Activated CD8-positive, alpha-beta T cell treated with anti-CD3 and anti-CD28 coated beads for 36 hours (primary cell): Measurements from ENCODE around the gene PGGHG. TPM values are rescaled to one million over a fixed set of nuclear protein-coding genes. Genes with fewer than 3 reads are reported as not detected.
A peak's percentile ranks its signal among the peaks of the same experiment; 100 is the strongest.

ENCODE experiments used
- ATAC-seq: fragments of 200-7000 bp; cut with Tn5 transposase; one replicate; pipeline ENCODE4 v1.10.0; 2021; ENCODE audit warnings: mild to moderate bottlenecking, moderate library complexity
- CTCF ChIA-PET: fragments of 350-600 bp; sonication (Branson Sonifier 250); formaldehyde crosslinking; loops from one replicate; lab custom pipeline; 2021; ENCODE audit warnings: antibody characterized with exemption; lab: Charles Lee
- POLR2A ChIA-PET: fragments of 350-600 bp; sonication (Branson Sonifier 250); formaldehyde crosslinking; loops from one replicate; lab custom pipeline; 2021; ENCODE audit warnings: antibody characterized with exemption; lab: Charles Lee
- DNase-seq: peaks from one replicate; pipeline ENCODE4 v3.0.0-alpha.2; 2020
- H3K27ac Mint-ChIP-seq: one replicate; pipeline ENCODE4 v1.8.0; 2021; ENCODE audit warnings: mild to moderate bottlenecking, mixed read lengths
- H3K27me3 Mint-ChIP-seq: one replicate; pipeline ENCODE4 v1.8.0; 2021; ENCODE audit warnings: mixed read lengths
- H3K36me3 Mint-ChIP-seq: one replicate; pipeline ENCODE4 v1.8.0; 2021; ENCODE audit warnings: low read depth, mixed read lengths
- H3K4me1 Mint-ChIP-seq: one replicate; pipeline ENCODE4 v1.8.0; 2021; ENCODE audit warnings: low read depth, mixed read lengths
- H3K4me3 Mint-ChIP-seq: one replicate; pipeline ENCODE4 v1.8.0; 2021; ENCODE audit warnings: mild to moderate bottlenecking, moderate library complexity, mixed read lengths
- H3K9me3 Mint-ChIP-seq: one replicate; pipeline ENCODE4 v1.8.0; 2021; ENCODE audit warnings: mixed read lengths
- intact Hi-C: fragments of 100-400 bp; cut with micrococcal nuclease; formaldehyde crosslinking; loops from one replicate; pipeline ENCODE4 v1.10.0; 2022
- total RNA-seq, 2 experiments: library from RNA; stranded (reverse); gene quantifications; one replicate each; pipeline ENCODE4 v1.2.3, GENCODE V29; 2021
- TF ChIP-seq, protein P1 (sequence below): fragments of 200-600 bp; IDR thresholded peaks from one replicate; pipeline ENCODE4 v1.8.0; 2022; ENCODE audit warnings: antibody characterized with exemption, mild to moderate bottlenecking

The PGGHG gene
- total RNA-seq, 2 experiments from 2014 or later, result 298 to 308 TPM

DNA sequence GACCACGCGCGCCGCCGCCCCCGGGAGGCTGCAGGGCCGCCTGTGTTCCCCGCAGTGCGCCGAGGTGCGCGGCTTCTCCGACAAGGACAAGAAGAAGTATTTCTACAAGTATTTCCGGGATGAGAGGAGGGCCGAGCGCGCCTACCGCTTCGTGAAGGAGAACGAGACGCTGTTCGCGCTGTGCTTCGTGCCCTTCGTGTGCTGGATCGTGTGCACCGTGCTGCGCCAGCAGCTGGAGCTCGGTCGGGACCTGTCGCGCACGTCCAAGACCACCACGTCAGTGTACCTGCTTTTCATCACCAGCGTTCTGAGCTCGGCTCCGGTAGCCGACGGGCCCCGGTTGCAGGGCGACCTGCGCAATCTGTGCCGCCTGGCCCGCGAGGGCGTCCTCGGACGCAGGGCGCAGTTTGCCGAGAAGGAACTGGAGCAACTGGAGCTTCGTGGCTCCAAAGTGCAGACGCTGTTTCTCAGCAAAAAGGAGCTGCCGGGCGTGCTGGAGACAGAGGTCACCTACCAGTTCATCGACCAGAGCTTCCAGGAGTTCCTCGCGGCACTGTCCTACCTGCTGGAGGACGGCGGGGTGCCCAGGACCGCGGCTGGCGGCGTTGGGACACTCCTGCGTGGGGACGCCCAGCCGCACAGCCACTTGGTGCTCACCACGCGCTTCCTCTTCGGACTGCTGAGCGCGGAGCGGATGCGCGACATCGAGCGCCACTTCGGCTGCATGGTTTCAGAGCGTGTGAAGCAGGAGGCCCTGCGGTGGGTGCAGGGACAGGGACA lies 8.0 kb upstream of the PGGHG start:
- peak overlapping the region; percentile 82 for H3K4me3 Mint-ChIP-seq
- intact Hi-C loops, result no loop called here
- H3K27me3 Mint-ChIP-seq, result peaks cover 10% of the 10 kb centered on the region
- peaks cover 61% of the 10 kb centered on the region for H3K4me1 Mint-ChIP-seq
- ChIA-PET CTCF (interaction anchor here (1.4 to 7.4 kb wide), 6 partner anchors 10 to 82 kb away, joined by 4 to 71 read pairs (median 20); partner anchors contain the start of gene IFITM2), POLR2A (interaction anchor here (0.8 to 8.5 kb wide), 12 partner anchors 8 to 169 kb away, joined by 3 to 75 read pairs (median 10); partner anchors contain the start of genes PGGHG, PSMD13, PTDSS2 and SIRT3)
- ATAC-seq (peak; percentile 16), DNase-seq (peak; percentile 63)
- H3K27ac Mint-ChIP-seq, result peak overlapping the region; percentile 86
- H3K36me3 Mint-ChIP-seq, result peaks cover 43% of the 10 kb centered on the region
- H3K9me3 Mint-ChIP-seq, result peaks cover 12% of the 10 kb centered on the region
- TF ChIP-seq, protein P1, sequence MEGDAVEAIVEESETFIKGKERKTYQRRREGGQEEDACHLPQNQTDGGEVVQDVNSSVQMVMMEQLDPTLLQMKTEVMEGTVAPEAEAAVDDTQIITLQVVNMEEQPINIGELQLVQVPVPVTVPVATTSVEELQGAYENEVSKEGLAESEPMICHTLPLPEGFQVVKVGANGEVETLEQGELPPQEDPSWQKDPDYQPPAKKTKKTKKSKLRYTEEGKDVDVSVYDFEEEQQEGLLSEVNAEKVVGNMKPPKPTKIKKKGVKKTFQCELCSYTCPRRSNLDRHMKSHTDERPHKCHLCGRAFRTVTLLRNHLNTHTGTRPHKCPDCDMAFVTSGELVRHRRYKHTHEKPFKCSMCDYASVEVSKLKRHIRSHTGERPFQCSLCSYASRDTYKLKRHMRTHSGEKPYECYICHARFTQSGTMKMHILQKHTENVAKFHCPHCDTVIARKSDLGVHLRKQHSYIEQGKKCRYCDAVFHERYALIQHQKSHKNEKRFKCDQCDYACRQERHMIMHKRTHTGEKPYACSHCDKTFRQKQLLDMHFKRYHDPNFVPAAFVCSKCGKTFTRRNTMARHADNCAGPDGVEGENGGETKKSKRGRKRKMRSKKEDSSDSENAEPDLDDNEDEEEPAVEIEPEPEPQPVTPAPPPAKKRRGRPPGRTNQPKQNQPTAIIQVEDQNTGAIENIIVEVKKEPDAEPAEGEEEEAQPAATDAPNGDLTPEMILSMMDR, result no peak

DNA sequence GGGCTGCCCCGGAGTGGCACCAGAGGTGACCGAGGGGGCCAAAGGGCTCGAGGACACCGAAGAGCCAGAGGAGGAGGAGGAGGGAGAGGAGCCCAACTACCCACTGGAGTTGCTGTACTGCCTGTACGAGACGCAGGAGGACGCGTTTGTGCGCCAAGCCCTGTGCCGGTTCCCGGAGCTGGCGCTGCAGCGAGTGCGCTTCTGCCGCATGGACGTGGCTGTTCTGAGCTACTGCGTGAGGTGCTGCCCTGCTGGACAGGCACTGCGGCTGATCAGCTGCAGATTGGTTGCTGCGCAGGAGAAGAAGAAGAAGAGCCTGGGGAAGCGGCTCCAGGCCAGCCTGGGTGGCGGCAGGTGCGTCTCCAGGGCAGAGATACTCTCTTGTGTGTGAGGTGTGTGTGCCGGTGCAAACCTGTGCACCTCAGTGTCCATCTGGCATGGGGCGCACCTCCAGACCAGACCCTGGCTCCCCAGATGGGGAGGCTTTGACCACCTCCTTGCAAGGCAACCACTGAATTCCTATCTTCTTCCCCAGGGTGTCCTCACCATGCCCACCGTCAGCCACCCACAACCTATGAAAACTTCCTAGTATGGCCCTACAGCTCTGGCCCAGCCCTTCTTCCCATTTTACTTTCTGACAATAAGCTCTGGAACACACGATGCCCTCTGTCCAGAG lies 7.3 kb upstream of the PGGHG start:
- peaks cover 6% of the 10 kb centered on the region for H3K9me3 Mint-ChIP-seq
- peaks cover 37% of the 10 kb centered on the region for H3K36me3 Mint-ChIP-seq
- DNase-seq (peak; percentile 52), ATAC-seq (no peak)
- peaks cover 10% of the 10 kb centered on the region for H3K27me3 Mint-ChIP-seq
- POLR2A ChIA-PET, result interaction anchor here (0.9 to 8.5 kb wide), 10 partner anchors 8 to 168 kb away, joined by 3 to 75 read pairs (median 10); partner anchors contain the start of genes PGGHG and PTDSS2
- TF ChIP-seq, protein P1, result no peak
- intact Hi-C loops, result no loop called here
- peak overlapping the region; percentile 82 for H3K4me3 Mint-ChIP-seq
- peak overlapping the region; percentile 86 for H3K27ac Mint-ChIP-seq
- H3K4me1 Mint-ChIP-seq, result peaks cover 65% of the 10 kb centered on the region
- CTCF ChIA-PET, result interaction anchor here (1.3 to 7.4 kb wide), 7 partner anchors 9 to 166 kb away, joined by 3 to 71 read pairs (median 14); partner anchors contain the start of gene IFITM2

DNA sequence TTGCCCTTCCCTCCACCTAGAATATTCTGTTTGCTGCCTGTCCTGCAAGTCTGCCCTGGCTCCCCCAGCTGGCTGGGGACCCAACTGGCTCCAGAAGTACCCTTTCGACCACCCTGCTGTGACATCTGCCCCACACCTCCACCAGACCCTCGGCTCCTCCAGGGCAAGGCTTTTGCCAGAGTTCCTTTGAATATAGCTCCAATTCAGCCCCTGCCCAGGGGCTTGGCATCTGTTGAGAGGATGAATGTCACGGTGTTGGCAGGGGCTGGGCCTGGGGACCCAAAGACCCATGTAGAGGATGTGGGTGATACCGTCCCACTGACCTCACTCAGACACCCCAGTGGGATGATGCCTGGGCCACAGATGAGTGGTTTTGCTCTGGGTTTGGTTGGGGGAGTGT lies 6.8 kb upstream of the PGGHG start:
- peaks cover 2% of the 10 kb centered on the region for H3K9me3 Mint-ChIP-seq
- peaks cover 33% of the 10 kb centered on the region for H3K36me3 Mint-ChIP-seq
- DNase-seq, result peak; percentile 25
- POLR2A ChIA-PET, result interaction anchor here (1.0 to 8.5 kb wide), 7 partner anchors 7 to 34 kb away, joined by 3 to 75 read pairs (median 33); partner anchors contain the start of gene PGGHG
- TF ChIP-seq, protein P1, result no peak
- no peak for ATAC-seq
- H3K27me3 Mint-ChIP-seq, result peaks cover 10% of the 10 kb centered on the region
- intact Hi-C loops, result no loop called here
- H3K4me1 Mint-ChIP-seq, result peaks cover 66% of the 10 kb centered on the region
- CTCF ChIA-PET, result interaction anchor here (1.3 to 7.4 kb wide), 5 partner anchors 14 to 166 kb away, joined by 3 to 71 read pairs (median 27); partner anchors contain the start of gene IFITM2
- peak overlapping the region; percentile 82 for H3K4me3 Mint-ChIP-seq
- H3K27ac Mint-ChIP-seq, result peak overlapping the region; percentile 86

DNA sequence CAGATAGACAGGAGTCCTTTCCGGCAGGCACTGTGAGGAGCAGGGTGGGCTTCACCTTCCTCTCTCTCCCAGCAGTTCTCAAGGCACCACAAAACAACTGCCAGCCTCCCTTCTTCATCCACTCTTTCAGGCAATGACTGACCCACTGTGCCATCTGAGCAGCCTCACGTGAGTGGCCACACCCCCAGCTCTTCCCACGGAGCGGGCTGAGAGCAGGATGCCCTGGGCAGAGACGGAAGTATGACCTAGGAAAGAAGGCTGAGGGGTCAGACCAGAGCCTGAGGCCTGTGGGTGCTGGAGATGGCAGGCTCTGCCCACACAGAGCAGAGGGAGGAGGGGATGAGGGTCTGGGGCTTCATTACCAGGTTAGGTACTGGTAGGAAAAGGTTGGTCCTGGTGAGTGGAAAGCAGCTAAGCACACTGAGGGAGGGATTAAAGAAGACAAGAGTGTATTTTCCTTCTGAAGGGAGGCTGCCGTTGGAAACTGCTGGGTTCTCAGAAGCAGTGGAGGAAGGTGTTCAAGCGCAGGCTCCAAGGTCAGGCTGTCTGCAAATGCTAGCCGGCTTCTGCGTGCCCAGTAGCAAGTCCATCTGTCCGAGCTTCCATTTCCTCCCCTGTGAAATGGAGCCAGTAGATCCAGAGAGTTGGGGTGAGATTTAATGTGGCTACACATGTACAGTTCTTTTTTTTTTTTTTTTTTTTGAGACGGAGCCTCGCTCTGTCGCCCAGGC lies 6.1 kb upstream of the PGGHG start:
- CTCF ChIA-PET, result interaction anchor here (0.7 to 7.4 kb wide), 7 partner anchors 16 to 165 kb away, joined by 3 to 71 read pairs (median 4); partner anchors contain the start of gene IFITM2
- H3K27me3 Mint-ChIP-seq, result peaks cover 10% of the 10 kb centered on the region
- no peak for DNase-seq
- ATAC-seq, result no peak
- H3K9me3 Mint-ChIP-seq, result no peaks in the 10 kb centered on the region
- peak overlapping the region; percentile 82 for H3K4me3 Mint-ChIP-seq
- peak overlapping the region; percentile 86 for H3K27ac Mint-ChIP-seq
- peaks cover 34% of the 10 kb centered on the region for H3K36me3 Mint-ChIP-seq
- TF ChIP-seq, protein P1, result no peak
- POLR2A ChIA-PET, result interaction anchor here (0.9 to 8.5 kb wide), 13 partner anchors 7 to 67 kb away, joined by 3 to 75 read pairs (median 4); partner anchors contain the start of genes PGGHG and PSMD13
- intact Hi-C loops, result no loop called here
- peaks cover 65% of the 10 kb centered on the region for H3K4me1 Mint-ChIP-seq
